Umbilical cord (tissue), 2 donors: Measurements from ENCODE around the gene CEP250. TPM values are rescaled to one million over a fixed set of nuclear protein-coding genes. Genes with fewer than 3 reads are reported as not detected.
"Not testable (repeated sequence)": the region's sequence is repeated elsewhere in the genome, so short reads cannot be mapped to it uniquely, and the experiment has no call there.

Experiments used
- DNase-seq: peaks from one replicate; pipeline ENCODE4 v3.0.0-alpha.2; 2015; ENCODE audit warnings: low spot score
- total RNA-seq: library from RNA; depleted of rRNA; stranded (reverse); fragments of >200 nt; gene quantifications from one replicate; pipeline ENCODE4 v1.2.3, GENCODE V29; 2014; ENCODE audit warnings: low replicate concordance; ENCODE audit not compliant: insufficient read depth

CEP250 gene
- total RNA-seq, 1 donor from 2014 or later = 3.9 TPM

GRCh38 chr20:35525639-35526038, 70.2 kb downstream of the CEP250 start:
- no peak for DNase-seq

- DNase-seq = no peak
Observed at GRCh38 chr20:35527122-35527769, 71.8 kb downstream of the CEP250 start.

- DNase-seq = no peak
Observed at GRCh38 chr20:35529552-35529951, 74.2 kb downstream of the CEP250 start, which contains the start of gene C20orf173. Gene C20orf173, minus strand, starts transcription at chr20:35529652. Its CDS starts 279 bp downstream, at chr20:35529373.

GRCh38 chr20:35539756-35540212, 84.4 kb downstream of the CEP250 start:
- peak; percentile 52 for DNase-seq

- DNase-seq = peak; percentile 5
Observed at GRCh38 chr20:35541118-35541782, 85.9 kb downstream of the CEP250 start.

GRCh38 chr20:35541783-35542662, 86.6 kb downstream of the CEP250 start, which contains the start of gene ERGIC3:
Gene ERGIC3, plus strand, starts transcription at chr20:35542078. Its CDS starts 20 bp downstream, at chr20:35542098.
- peak; percentile 98 for DNase-seq

- DNase-seq = no peak
Observed at GRCh38 chr20:35542990-35543389, 87.6 kb downstream of the CEP250 start.

- no peak for DNase-seq
Observed at GRCh38 chr20:35544436-35544835, 89.0 kb downstream of the CEP250 start.

GRCh38 chr20:35544941-35545340, 89.5 kb downstream of the CEP250 start:
- DNase-seq = not testable (repeated sequence)

- DNase-seq = no peak
Observed at GRCh38 chr20:35546127-35546526, 90.7 kb downstream of the CEP250 start.

GRCh38 chr20:35547329-35547728, 91.9 kb downstream of the CEP250 start:
- DNase-seq = no peak

- no peak for DNase-seq
Observed at GRCh38 chr20:35551503-35551902, 96.1 kb downstream of the CEP250 start.

GRCh38 chr20:35552914-35553313, 97.5 kb downstream of the CEP250 start:
- DNase-seq = no peak

GRCh38 chr20:35555461-35555860, 100.1 kb downstream of the CEP250 start:
- not testable (repeated sequence) for DNase-seq

- no peak for DNase-seq
Observed at GRCh38 chr20:35555951-35556645, 100.7 kb downstream of the CEP250 start.

GRCh38 chr20:35556871-35557270, 101.5 kb downstream of the CEP250 start:
- no peak for DNase-seq

GRCh38 chr20:35558451-35558850, 103.1 kb downstream of the CEP250 start:
- no peak for DNase-seq

- no peak for DNase-seq
Observed at GRCh38 chr20:35559042-35559693, 103.8 kb downstream of the CEP250 start.

- no peak for DNase-seq
Observed at GRCh38 chr20:35560105-35560511, 104.7 kb downstream of the CEP250 start.

GRCh38 chr20:35560541-35560940, 105.1 kb downstream of the CEP250 start:
- DNase-seq = no peak

- peak; percentile 16 for DNase-seq
Observed at GRCh38 chr20:35561268-35561667, 105.9 kb downstream of the CEP250 start.
